ENCODE results near the gene RBMS1. TPM values are rescaled to one million over a fixed set of nuclear protein-coding genes. Genes with fewer than 3 reads are reported as not detected.
A peak's percentile ranks its signal among the peaks of the same experiment; 100 is the strongest.

RBMS1 gene
- total RNA-seq, 4 donors from 2014 or later = 13.0 to 24.5 (median 14.1) TPM

DNA sequence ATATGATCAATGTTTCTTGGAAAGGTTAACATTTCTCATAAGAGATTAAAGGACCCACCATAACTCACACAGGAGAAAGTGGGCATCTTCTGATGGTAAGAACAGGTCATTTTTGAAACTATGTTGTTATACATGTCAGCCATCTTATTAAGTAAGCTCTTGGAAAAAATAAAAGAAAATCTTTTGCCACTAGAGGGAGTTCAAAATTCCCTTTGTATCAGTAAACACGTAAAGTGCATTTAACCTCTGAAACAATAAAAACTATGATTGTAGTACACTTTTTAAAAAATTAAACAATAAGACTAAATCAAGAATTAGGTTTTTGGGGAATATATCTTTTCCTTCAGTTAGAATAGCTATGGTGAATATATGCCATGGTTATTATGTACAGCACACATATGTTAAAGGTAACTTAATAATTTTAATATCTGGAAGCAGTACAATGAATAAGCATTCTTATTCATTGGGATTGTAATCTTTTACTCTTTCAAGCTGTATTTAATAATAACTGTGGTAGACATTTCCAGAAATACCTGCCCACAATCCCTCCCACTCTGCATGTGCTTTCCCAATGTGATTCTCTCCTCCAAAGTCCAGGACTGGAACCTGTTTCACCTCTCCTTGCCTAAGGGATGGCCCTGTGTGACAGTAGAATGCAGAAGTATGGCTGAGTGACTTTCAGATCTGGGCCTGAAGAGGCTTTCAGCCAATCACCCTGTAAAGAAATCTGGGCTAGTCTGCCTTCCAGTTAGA, 64.2 kb downstream of the RBMS1 start:
- Histone ChIP-seq H3K27ac (peak overlapping the region; percentile 4 to 63 (median 49)), H3K4me3 (no peak overlapping the region), H3K4me1 (peaks cover 36 to 38% of the 10 kb centered on the region in 2 donors), H3K27me3 (no peaks in the 10 kb centered on the region), H3K9me3 (peaks cover 0 to 4% (median 0%) of the 10 kb centered on the region in 3 donors), H3K36me3 (no peaks in the 10 kb centered on the region)
- ATAC-seq (peak in 1 of 2 donors; percentile 47), DNase-seq (no peak)
- TF ChIP-seq CTCF (IDR thresholded peaks at IDR 0.05 in 4 of 5, conservative IDR thresholded peaks at IDR 0.05 in 1 of 5) (peak in 4 of 5 experiments; percentile 38 to 65 (median 56)), POLR2A (IDR thresholded peaks at IDR 0.05) (no peak)
- intact Hi-C loops (cut with DNase I; ENCODE audit: low total_unique reads) (loop anchor here (10.0 kb wide), 1 partner anchor 545 kb away; no protein-coding TSS in a partner anchor), in situ Hi-C loops (cut with MboI; ENCODE audit: low sequenced_read_pairs in 4 of 4) (loop anchor here in 2 of 4 donors (10.0 to 25.0 kb wide), 2 partner anchors 533 to 565 kb away; no protein-coding TSS in a partner anchor)

- in situ Hi-C loops (cut with MboI; ENCODE audit: low sequenced_read_pairs in 4 of 4) (loop anchor here in 2 of 4 donors (10.0 to 25.0 kb wide), 2 partner anchors 534 to 566 kb away; no protein-coding TSS in a partner anchor), intact Hi-C loops (cut with DNase I; ENCODE audit: low total_unique reads) (loop anchor here (10.0 kb wide), 1 partner anchor 546 kb away; no protein-coding TSS in a partner anchor)
- Histone ChIP-seq H3K36me3 (no peaks in the 10 kb centered on the region), H3K27me3 (no peaks in the 10 kb centered on the region), H3K4me1 (peaks cover 36 to 38% of the 10 kb centered on the region in 2 donors), H3K9me3 (peaks cover 0 to 4% (median 0%) of the 10 kb centered on the region in 3 donors), H3K4me3 (peak overlapping the region; percentile 11 to 33 (median 24)), H3K27ac (peak overlapping the region; percentile 4 to 63 (median 49))
- DNase-seq (no peak), ATAC-seq (no peak)
- TF ChIP-seq POLR2A (IDR thresholded peaks at IDR 0.05) (no peak), CTCF (IDR thresholded peaks at IDR 0.05 in 4 of 5, conservative IDR thresholded peaks at IDR 0.05 in 1 of 5) (no peak)
Measured at GRCh38 chr2:160428405-160428763, 65.2 kb downstream of the RBMS1 start.

- intact Hi-C loops (cut with DNase I; ENCODE audit: low total_unique reads) = loop anchor here (2.0 to 10.0 kb wide), 2 partner anchors 19 to 547 kb away; no protein-coding TSS in a partner anchor
- H3K27ac ChIP-seq = peak overlapping the region; percentile 4 to 63 (median 49)
- ATAC-seq (peak; percentile 39 to 53), DNase-seq (peak in 1 of 2 donors; percentile 21)
- no peaks in the 10 kb centered on the region for H3K36me3 ChIP-seq
- peak overlapping the region; percentile 11 to 33 (median 24) for H3K4me3 ChIP-seq
- H3K27me3 ChIP-seq = no peaks in the 10 kb centered on the region
- H3K9me3 ChIP-seq = peaks cover 0 to 4% (median 0%) of the 10 kb centered on the region in 3 donors
- in situ Hi-C loops (cut with MboI; ENCODE audit: low sequenced_read_pairs in 4 of 4) = loop anchor here in 2 of 4 donors (10.0 to 25.0 kb wide), 2 partner anchors 534 to 567 kb away; no protein-coding TSS in a partner anchor
- H3K4me1 ChIP-seq = peaks cover 36 to 38% of the 10 kb centered on the region in 2 donors
- TF ChIP-seq POLR2A (IDR thresholded peaks at IDR 0.05) (no peak), CTCF (IDR thresholded peaks at IDR 0.05 in 4 of 5, conservative IDR thresholded peaks at IDR 0.05 in 1 of 5) (no peak)
Measured at GRCh38 chr2:160427629-160428404, 65.8 kb downstream of the RBMS1 start.

DNA sequence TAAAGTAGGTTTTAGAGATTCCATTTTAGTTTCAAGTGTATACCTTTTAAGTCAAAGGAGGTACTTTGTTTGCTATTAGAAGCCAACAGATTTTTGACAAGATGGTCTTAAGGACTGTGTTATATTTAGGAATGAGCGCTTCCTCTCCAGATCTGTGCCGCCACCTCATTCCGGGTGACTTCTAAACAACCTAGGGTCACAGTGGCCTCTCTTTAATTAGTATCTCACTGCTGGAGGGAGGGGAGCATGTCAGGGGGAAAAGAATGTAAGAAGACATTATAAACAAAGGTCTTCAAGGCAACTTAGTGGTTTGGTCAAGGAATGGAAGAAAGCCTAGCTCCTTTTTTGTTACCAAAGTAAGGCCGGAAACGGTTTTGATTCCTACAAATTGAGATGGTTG, 67.0 kb downstream of the RBMS1 start:
- Histone ChIP-seq H3K27me3 (no peaks in the 10 kb centered on the region), H3K9me3 (peaks cover 0 to 4% (median 0%) of the 10 kb centered on the region in 3 donors), H3K27ac (no peak overlapping the region), H3K4me1 (peaks cover 33 to 36% of the 10 kb centered on the region in 2 donors), H3K36me3 (no peaks in the 10 kb centered on the region), H3K4me3 (no peak overlapping the region)
- ATAC-seq (no peak), DNase-seq (no peak)
- in situ Hi-C loops (cut with MboI; ENCODE audit: low sequenced_read_pairs in 4 of 4) = loop anchor here in 2 of 4 donors (10.0 to 25.0 kb wide), 2 partner anchors 536 to 568 kb away; no protein-coding TSS in a partner anchor
- TF ChIP-seq POLR2A (IDR thresholded peaks at IDR 0.05) (no peak), CTCF (IDR thresholded peaks at IDR 0.05 in 4 of 5, conservative IDR thresholded peaks at IDR 0.05 in 1 of 5) (no peak)
- intact Hi-C loops (cut with DNase I; ENCODE audit: low total_unique reads) = loop anchor here (2.0 to 10.0 kb wide), 2 partner anchors 18 to 548 kb away; no protein-coding TSS in a partner anchor
